HG02981 (cell line): ENCODE results near the gene GLUL.
"Not testable (repeated sequence)": the region's sequence is repeated elsewhere in the genome, so short reads cannot be mapped to it uniquely, and the experiment has no call there.

ENCODE experiments used
- ATAC-seq: cut with Tn5 transposase; IDR thresholded peaks from one replicate; pipeline ENCODE4 v1.9.1; 2021; ENCODE audit warnings: mild to moderate bottlenecking, moderate library complexity; ENCODE audit not compliant: unreplicated experiment

GLUL gene

GRCh38 chr1:182370532-182370931 lies 21.1 kb downstream of the GLUL start:
- no peak for ATAC-seq

GRCh38 chr1:182368903-182369302 lies 22.7 kb downstream of the GLUL start:
- no peak for ATAC-seq

- ATAC-seq: no peak
These were observed 23.2 kb downstream of the GLUL start for GRCh38 chr1:182368358-182368757.

GRCh38 chr1:182367926-182368325 lies 23.7 kb downstream of the GLUL start:
- ATAC-seq: no peak

DNA sequence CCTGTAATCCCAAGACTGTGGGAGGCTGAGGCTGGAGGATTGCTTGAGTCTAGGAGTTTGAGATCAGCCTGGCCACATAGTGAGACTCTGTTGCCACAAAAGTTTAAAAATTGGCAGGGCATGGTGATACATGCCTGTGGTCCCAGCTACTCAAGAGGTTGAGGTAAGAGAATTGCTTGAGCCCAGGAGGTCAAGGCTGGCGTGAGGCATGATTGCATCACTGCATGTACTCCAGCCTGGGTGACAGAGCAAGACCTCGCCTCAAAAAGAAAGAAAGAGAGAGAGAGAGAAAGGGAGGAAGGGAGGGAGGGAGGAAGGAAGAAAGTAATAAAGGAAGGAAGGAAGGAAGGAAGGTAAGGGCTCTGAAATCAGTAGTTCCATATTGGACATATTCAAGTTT lies 25.0 kb downstream of the GLUL start:
- no peak for ATAC-seq

GRCh38 chr1:182359645-182360044 lies 31.9 kb downstream of the GLUL start:
- ATAC-seq: no peak

- no peak for ATAC-seq
These were observed 33.7 kb downstream of the GLUL start for GRCh38 chr1:182357913-182358312.

GRCh38 chr1:182357171-182357570 lies 34.4 kb downstream of the GLUL start:
- ATAC-seq: no peak

DNA sequence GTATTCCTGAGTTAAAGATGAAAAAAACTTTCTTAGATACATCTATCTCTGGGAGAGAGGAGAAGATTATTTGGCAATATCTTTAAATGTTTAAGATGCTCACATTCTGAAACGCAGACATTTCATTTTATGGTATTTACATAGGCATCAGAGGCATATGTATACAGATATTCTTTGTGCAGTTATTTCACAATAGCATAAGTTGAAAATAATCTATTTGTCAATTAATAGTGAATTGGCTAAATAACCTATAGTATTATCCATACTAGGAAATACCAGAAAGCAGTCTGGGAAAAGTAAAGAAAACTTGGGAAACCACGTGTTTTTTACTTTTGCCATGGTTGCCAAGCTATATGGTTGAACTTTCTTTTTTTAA lies 35.9 kb downstream of the GLUL start:
- ATAC-seq: no peak

DNA sequence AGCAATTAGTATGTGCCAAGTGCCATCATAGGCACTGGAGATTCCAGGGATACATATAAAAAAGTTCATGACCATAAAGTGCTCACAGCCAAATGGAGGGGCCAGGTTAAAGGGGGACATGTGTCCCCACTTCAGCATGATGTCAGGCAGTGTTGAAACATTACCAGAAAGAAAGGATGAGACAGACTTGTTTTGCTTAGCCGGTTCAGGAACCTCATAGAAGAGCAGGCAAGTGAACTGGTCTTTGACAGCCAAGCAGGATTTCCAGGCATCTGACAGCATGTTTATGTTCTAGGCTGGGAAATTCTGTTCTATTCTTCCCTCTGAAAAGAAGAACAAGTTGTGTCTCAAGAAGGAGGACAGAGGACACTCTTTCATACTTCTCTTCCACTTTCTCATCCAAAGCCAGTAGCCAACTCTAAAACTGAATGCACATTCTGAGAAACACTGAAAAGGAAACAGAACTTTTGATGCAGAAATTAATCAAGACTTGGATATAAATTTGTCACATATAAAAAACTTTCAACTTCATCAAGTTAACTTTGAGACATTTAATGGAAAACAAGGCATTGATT lies 39.7 kb downstream of the GLUL start:
- ATAC-seq: no peak

DNA sequence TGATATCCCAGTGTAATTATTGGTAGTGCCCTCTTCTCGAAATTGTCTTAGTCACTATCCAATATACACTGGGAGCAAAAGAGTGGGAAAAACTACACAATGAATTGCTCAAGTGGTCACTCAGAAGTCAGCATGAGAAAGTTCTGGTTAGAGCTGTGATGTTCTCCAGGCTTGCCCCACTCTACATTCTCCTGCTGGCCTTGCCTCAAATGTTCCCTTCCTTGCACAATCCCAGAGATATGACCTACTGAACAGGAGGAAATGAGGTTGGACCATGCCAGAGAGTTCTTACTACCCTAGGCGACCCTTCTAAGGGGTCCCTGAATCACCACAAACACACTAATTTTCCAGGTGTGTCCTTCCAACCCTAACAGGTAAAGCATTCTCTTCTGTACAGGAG lies 40.8 kb downstream of the GLUL start:
- no peak for ATAC-seq

GRCh38 chr1:182348961-182349747 lies 42.4 kb downstream of the GLUL start:
- no peak for ATAC-seq

GRCh38 chr1:182347019-182347418 lies 44.6 kb downstream of the GLUL start:
- ATAC-seq: no peak

- ATAC-seq: no peak
These were observed 51.1 kb downstream of the GLUL start for GRCh38 chr1:182340233-182341058.

GRCh38 chr1:182339684-182340083 lies 51.9 kb downstream of the GLUL start:
- no peak for ATAC-seq

DNA sequence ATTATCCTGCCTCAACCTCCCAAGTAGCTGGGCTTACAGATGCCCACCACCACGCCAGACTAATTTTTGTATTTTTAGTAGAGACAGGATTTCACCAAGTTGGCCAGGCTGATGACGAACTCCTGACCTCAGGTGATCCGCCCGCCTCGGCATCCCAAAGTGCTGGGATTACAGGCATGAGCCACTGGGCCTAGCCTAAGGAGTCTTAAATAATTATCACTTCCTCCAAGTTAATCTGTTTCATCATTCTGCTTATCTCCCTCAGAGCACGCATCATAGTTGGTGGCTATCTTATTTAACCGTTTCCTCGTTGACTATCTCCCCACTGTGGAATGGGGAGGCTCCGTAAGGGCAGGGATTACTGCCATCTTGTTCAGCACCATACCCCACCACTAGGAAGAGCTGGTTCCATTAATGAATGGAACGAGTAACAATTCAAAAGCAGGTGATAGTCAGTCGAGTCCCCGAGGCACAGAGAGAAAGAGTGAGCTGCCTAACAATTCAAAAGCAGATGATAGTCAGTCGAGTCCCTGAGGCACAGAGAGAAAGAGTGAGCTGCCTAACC lies 52.7 kb downstream of the GLUL start:
- no peak for ATAC-seq

DNA sequence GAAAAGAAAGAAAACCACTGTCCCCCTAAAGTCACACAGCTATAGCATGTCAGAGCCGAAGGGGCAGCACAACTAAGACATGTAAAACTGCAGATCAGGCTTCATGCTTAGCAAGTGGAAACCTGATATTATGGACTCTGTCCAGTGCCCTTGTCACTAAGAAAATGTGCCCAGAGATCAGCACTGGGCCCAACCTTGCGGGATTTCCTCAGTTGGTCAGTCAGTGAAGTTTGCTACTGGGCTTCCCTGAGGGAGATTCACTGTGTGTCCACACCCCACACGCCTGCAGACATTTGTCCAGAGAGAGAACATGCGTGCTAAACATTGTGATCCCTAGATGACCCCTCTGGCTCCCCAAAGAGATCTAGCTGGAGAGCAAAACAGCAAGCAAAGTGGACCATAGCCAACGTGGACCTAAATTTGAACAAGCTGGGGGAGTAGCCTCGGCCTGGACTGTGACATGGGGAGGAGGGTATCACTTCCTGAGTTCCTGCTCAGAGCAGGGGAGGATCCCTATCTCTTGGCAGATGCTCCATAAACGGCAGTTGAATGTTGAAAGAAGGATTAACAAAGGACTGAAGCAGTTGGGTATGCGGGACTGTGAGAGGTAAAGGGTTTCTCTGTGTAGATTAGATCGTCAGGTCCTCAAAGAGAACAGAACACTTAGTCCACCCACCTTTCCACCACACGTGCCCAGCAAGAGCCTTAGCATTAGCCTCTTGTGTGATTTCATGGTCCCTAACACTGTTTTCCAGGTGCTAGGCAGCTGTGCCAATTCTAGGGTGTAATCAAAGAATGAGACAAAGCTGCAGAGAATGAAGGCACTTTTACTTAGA lies 53.6 kb downstream of the GLUL start:
- ATAC-seq: no peak

DNA sequence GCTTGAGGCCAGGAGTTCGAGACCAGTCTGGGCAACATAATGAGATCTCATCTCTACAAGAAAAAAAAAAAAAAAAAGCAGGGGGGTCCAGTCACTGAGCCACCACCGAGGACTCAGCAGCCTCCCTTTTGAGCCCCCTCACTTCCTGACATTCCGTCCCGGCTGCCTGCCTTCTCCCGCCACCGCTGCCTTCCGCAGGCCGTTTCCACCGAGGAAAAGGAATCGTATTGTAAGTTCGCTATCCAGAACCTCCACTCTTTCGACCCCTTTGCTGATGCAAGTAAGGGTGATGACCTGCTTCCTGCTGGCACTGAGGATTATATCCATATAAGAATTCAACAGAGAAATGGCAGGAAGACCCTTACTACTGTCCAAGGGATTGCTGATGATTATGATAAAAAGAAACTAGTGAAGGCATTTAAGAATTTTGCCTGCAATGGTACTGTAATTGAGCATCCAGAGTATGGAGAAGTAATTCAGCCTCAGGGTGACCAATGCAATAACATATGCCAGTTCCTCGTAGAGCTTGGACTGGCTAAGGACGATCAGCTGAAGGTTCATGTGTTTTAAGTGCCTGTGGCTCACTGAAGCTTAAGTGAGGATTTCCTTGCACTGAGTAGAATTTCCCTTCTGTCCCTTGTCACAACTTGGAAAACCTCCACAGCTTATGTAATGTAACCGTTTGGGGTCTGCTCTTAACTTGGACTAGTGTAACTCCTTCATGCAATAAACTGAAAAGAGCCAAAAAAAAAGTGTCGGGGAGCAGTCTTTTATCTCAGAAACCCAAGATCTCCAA lies 55.6 kb downstream of the GLUL start:
- no peak for ATAC-seq

- not testable (repeated sequence) for ATAC-seq
These were observed 58.5 kb downstream of the GLUL start for GRCh38 chr1:182333071-182333571.
